Right lobe of liver (tissue), 6 donors: ENCODE data around the gene KCNQ2. TPM values are rescaled to one million over a fixed set of nuclear protein-coding genes. Genes with fewer than 3 reads are reported as not detected.
A peak's percentile ranks its signal among the peaks of the same experiment; 100 is the strongest.

Experiments
- ATAC-seq, 4 donors: fragments of 200-7000 bp; cut with Tn5 transposase; one replicate each; pipeline ENCODE4 v1.9.1; 2020; ENCODE audit warnings: mild to moderate bottlenecking in 4 of 4, moderate library complexity in 4 of 4
- DNase-seq, 3 donors: peaks; one replicate each; pipeline ENCODE4 v3.0.0-alpha.2; 2020
- H3K27ac ChIP-seq, 3 donors: fragments of 200-600 bp; one replicate each; pipeline ENCODE4 v1.8.0; 2022
- H3K27me3 ChIP-seq, 2 donors: fragments of 200-600 bp; one replicate each; pipeline ENCODE4 v1.8.0; 2022
- H3K36me3 ChIP-seq, 4 donors: fragments of 200-600 bp; sonication (generic) in 1 of 4; one replicate each; pipeline versions ENCODE4 v1.5.1 to v1.8.0; 2017 to 2022; ENCODE audit warnings: control low read depth in 1 of 4
- H3K4me1 ChIP-seq, 4 donors: fragments of 200-600 bp; sonication (generic) in 1 of 4; one replicate each; pipeline versions ENCODE4 v1.5.1 to v1.8.0; 2017 to 2022; ENCODE audit warnings: control low read depth in 1 of 4
- H3K4me3 ChIP-seq, 3 donors: fragments of 200-600 bp; one replicate each; pipeline ENCODE4 v1.8.0; 2022
- H3K9me3 ChIP-seq, 4 donors: fragments of 200-600 bp; sonication (generic) in 1 of 4; one replicate each; pipeline versions ENCODE4 v1.5.1 to v1.8.0; 2017 to 2022; ENCODE audit warnings: control low read depth in 1 of 4
- CTCF ChIP-seq, 4 donors: fragments of 200-600 bp in 3 of 4; fragments of 450-650 bp in 1 of 4; IDR thresholded peaks; one replicate each; pipeline versions ENCODE4 v1.5.1 to v1.8.0; 2016 to 2022; ENCODE audit warnings: antibody characterized with exemption in 4 of 4, mild to moderate bottlenecking in 2 of 4
- POLR2A ChIP-seq: fragments of 450-650 bp; IDR thresholded peaks from one replicate; pipeline ENCODE4 v1.6.1; 2017; ENCODE audit warnings: antibody characterized with exemption, mild to moderate bottlenecking
- WGBS: methylation state at CpG from one replicate; pipeline ENCODE4 v1.1.6; 2018; ENCODE audit warnings: low coverage, low lambda C conversion rate; ENCODE audit not compliant: insufficient coverage; ENCODE audit errors: missing lambda C conversion rate; 5-methylcytosine and 5-hydroxymethylcytosine counted together
- intact Hi-C, 2 donors: fragments of 100-400 bp; cut with DNase I; formaldehyde crosslinking; loops; one replicate each; pipeline versions ENCODE4 v1.11.2 to v1.14.1; 2022
- long read RNA-seq: library from polyadenylated mRNA; unstranded; transcript quantifications from one replicate; pipeline ENCODE4 v2.0.0, GENCODE V29; 2019
- total RNA-seq, 6 experiments: library from RNA; depleted of rRNA in 2 of 6; stranded (reverse); fragments of >200 nt in 2 of 6; fragmentation: NEBNext Ultra II Directional in 3 of 6; extraction: Animal tissue kit (Norgen Biotek cat#: 25700) in 3 of 6; gene quantifications; one replicate each; pipeline versions ENCODE4 v1.1.0 to v1.2.4, GENCODE V29; 2016 to 2023
- donor health status: DM: no; HTN: yes; CAD: no.
- donor health status: DM: no; HTN: no; CAD: no.
- donor health status: DM: no; HTN: no; CAD: no.
- donor health status: DM: no; HTN: yes; CAD: no.
- donor health status: DM: no; HTN: yes; CAD: no.

Gene KCNQ2
- total RNA-seq = not detected
- long read RNA-seq = 0 reads

- WGBS = 0% methylated on average over 23 of the region's 111 CpGs
- Histone ChIP-seq H3K4me3 (no peak within 1 kb of the TSS), H3K27ac (no peak within 1 kb of the TSS), H3K9me3 (no peaks in the 10 kb centered on the region), H3K4me1 (peaks cover 0 to 4% (median 0%) of the 10 kb centered on the region in 4 donors), H3K27me3 (peaks cover 0 to 22% of the 10 kb centered on the region in 2 donors), H3K36me3 (no peaks in the 10 kb centered on the region)
- no peak for DNase-seq
- intact Hi-C loops = no loop called here
- no peak for TF ChIP-seq CTCF (IDR thresholded peaks at IDR 0.05)
- no peak for TF ChIP-seq POLR2A
- no peak for ATAC-seq
Observed at GRCh38 chr20:63471981-63472831, at the start of gene KCNQ2. Gene KCNQ2, minus strand, starts transcription at chr20:63472655. Its CDS starts 192 bp downstream, at chr20:63472463.

GRCh38 chr20:63521602-63522001 lies 49.1 kb upstream of the KCNQ2 start:
- no peaks in the 10 kb centered on the region for H3K36me3 ChIP-seq
- TF ChIP-seq POLR2A (no peak), CTCF (IDR thresholded peaks at IDR 0.05) (no peak)
- ATAC-seq (no peak), DNase-seq (peak; percentile 36 to 56 (median 44))
- H3K4me1 ChIP-seq = peaks cover 0 to 10% (median 2%) of the 10 kb centered on the region in 4 donors
- H3K9me3 ChIP-seq = no peaks in the 10 kb centered on the region
- intact Hi-C loops = no loop called here
- H3K27ac ChIP-seq = peak overlapping the region in 2 of 3 donors; percentile 94 to 98
- peak overlapping the region; percentile 67 to 78 (median 75) for H3K4me3 ChIP-seq
- H3K27me3 ChIP-seq = no peaks in the 10 kb centered on the region
- WGBS = 60% methylated on average over 5 of the region's 23 CpGs

- DNase-seq (peak; percentile 77 to 83 (median 77)), ATAC-seq (peak; percentile 65 to 76 (median 67))
- peak overlapping the region; percentile 67 to 78 (median 75) for H3K4me3 ChIP-seq
- H3K4me1 ChIP-seq = peaks cover 0 to 10% (median 2%) of the 10 kb centered on the region in 4 donors
- 6% methylated on average over 6 of the region's 68 CpGs for WGBS
- intact Hi-C loops = no loop called here
- peak overlapping the region; percentile 94 to 98 (median 98) for H3K27ac ChIP-seq
- no peaks in the 10 kb centered on the region for H3K36me3 ChIP-seq
- no peak for TF ChIP-seq POLR2A
- peak in 1 of 4 donors; percentile 13 for TF ChIP-seq CTCF (IDR thresholded peaks at IDR 0.05)
- H3K27me3 ChIP-seq = no peaks in the 10 kb centered on the region
- no peaks in the 10 kb centered on the region for H3K9me3 ChIP-seq
Observed at GRCh38 chr20:63520934-63521601, 48.6 kb upstream of the KCNQ2 start.

- WGBS = 0% methylated on average over 9 of the region's 64 CpGs
- Histone ChIP-seq H3K36me3 (no peaks in the 10 kb centered on the region), H3K4me1 (peaks cover 0 to 10% (median 2%) of the 10 kb centered on the region in 4 donors), H3K27me3 (no peaks in the 10 kb centered on the region), H3K27ac (peak within 1 kb of the TSS; percentile 94 to 98 (median 98)), H3K9me3 (no peaks in the 10 kb centered on the region), H3K4me3 (peak within 1 kb of the TSS; percentile 67 to 78 (median 75))
- intact Hi-C loops = no loop called here
- TF ChIP-seq POLR2A (peak; percentile 91), CTCF (IDR thresholded peaks at IDR 0.05) (no peak)
- DNase-seq (peak; percentile 86 to 90 (median 87)), ATAC-seq (peak; percentile 87 to 95 (median 89))
Observed at GRCh38 chr20:63520504-63520933, 48.1 kb upstream of the KCNQ2 start, which contains the start of gene PPDPF. Gene PPDPF, plus strand, starts transcription at chr20:63520765. Its CDS starts 544 bp downstream, at chr20:63521309.
